Thyroid gland (tissue), 4 donors: Measurements from ENCODE around the gene FTCD. TPM values are rescaled to one million over a fixed set of nuclear protein-coding genes. Genes with fewer than 3 reads are reported as not detected.

ENCODE experiments used
- DNase-seq, 2 donors: peaks; one replicate each; pipeline ENCODE4 v3.0.0-alpha.2; 2019
- H3K27ac ChIP-seq, 3 donors: fragments of 200-600 bp; sonication (generic); 1 replicate in 2 of 3; 2 replicates in 1 of 3; pipeline ENCODE4 v1.5.1; 2016 to 2019; ENCODE audit warnings: mild to moderate bottlenecking in 1 of 3, moderate library complexity in 1 of 3
- H3K27me3 ChIP-seq: fragments of 200-600 bp; sonication (generic); one replicate; pipeline ENCODE4 v1.5.1; 2019
- H3K36me3 ChIP-seq, 2 donors: fragments of 200-600 bp; sonication (generic); one replicate each; pipeline ENCODE4 v1.5.1; 2016 to 2019
- H3K4me1 ChIP-seq, 2 donors: fragments of 200-600 bp; sonication (generic); one replicate each; pipeline ENCODE4 v1.5.1; 2017 to 2019
- H3K4me3 ChIP-seq, 3 donors: fragments of 200-600 bp; sonication (generic); replicated peaks in 1 of 3; 1 replicate in 2 of 3; 2 replicates in 1 of 3; pipeline ENCODE4 v1.5.1; 2016; ENCODE audit warnings: mild to moderate bottlenecking in 1 of 3
- H3K9me3 ChIP-seq: fragments of 200-600 bp; sonication (generic); one replicate; pipeline ENCODE4 v1.5.1; 2017
- POLR2A ChIP-seq, 2 donors: fragments of 450-650 bp; IDR thresholded peaks; one replicate each; pipeline ENCODE4 v1.6.1; 2017; ENCODE audit warnings: antibody characterized with exemption in 2 of 2, mild to moderate bottlenecking in 2 of 2, moderate library complexity in 1 of 2
- WGBS, 2 donors: methylation state at CpG; one replicate each; pipeline ENCODE4 v1.1.5; 2017; 5-methylcytosine and 5-hydroxymethylcytosine counted together
- intact Hi-C: fragments of 100-400 bp; cut with DNase I; formaldehyde crosslinking; loops from one replicate; pipeline ENCODE4 v1.15.1; 2023
- total RNA-seq, 4 donors: library from RNA; depleted of rRNA; stranded (reverse); fragments of >200 nt; gene quantifications; one replicate each; pipeline ENCODE4 v1.2.3, GENCODE V29; 2016
- TF ChIP-seq, protein P1 (sequence below), 6 experiments: fragments of 200-600 bp in 3 of 6; fragments of 450-650 bp in 3 of 6; sonication (generic) in 3 of 6; IDR thresholded peaks; one replicate each; pipeline ENCODE4 v1.5.1; 2016 to 2019; ENCODE audit warnings: antibody characterized with exemption in 6 of 6, mild to moderate bottlenecking in 2 of 6, inconsistent platforms in 1 of 6, moderate library complexity in 1 of 6

FTCD gene
- total RNA-seq, 4 donors from 2014 or later, result 0.78 to 1.2 (median 0.94) TPM; not detected in 1

DNA sequence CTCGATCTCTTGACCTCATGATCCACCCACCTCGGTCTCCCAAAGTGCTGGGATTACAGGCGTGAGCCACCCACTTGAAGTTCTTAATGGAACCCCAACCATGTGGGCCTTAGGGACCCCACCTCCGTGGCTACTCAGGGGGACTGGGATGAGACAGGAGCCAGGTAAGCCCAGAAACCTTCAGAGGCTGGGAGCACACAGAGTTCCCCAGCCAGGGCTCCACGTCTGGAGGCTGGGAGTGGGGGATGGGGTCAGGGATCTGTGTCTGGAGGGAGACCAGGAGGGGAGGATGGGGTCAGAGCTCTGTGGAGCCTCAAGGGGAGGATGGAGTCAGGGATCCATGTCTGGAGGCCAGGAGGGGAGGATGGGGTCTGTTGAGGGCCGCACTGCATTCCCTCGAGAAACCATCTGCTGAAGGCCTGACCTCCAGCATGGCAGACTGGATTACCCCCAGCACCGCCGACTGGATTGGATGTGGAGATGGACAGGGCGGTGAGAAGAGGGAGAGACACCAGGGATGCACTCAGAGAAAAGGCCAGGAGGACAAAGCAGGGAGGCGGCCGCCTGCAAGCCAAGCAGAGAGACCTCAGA lies 2.1 kb upstream of the FTCD start:
- H3K4me3 ChIP-seq, result no peak overlapping the region
- intact Hi-C loops, result no loop called here
- no peak overlapping the region for H3K27ac ChIP-seq
- TF ChIP-seq, protein P1, sequence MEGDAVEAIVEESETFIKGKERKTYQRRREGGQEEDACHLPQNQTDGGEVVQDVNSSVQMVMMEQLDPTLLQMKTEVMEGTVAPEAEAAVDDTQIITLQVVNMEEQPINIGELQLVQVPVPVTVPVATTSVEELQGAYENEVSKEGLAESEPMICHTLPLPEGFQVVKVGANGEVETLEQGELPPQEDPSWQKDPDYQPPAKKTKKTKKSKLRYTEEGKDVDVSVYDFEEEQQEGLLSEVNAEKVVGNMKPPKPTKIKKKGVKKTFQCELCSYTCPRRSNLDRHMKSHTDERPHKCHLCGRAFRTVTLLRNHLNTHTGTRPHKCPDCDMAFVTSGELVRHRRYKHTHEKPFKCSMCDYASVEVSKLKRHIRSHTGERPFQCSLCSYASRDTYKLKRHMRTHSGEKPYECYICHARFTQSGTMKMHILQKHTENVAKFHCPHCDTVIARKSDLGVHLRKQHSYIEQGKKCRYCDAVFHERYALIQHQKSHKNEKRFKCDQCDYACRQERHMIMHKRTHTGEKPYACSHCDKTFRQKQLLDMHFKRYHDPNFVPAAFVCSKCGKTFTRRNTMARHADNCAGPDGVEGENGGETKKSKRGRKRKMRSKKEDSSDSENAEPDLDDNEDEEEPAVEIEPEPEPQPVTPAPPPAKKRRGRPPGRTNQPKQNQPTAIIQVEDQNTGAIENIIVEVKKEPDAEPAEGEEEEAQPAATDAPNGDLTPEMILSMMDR (IDR thresholded peaks at IDR 0.05), result no peak
- TF ChIP-seq POLR2A (IDR thresholded peaks at IDR 0.05), result no peak
- 90 to 94% methylated on average over 12 of the region's 12 CpGs for WGBS, 2 donors
- H3K9me3 ChIP-seq, result no peaks in the 10 kb centered on the region
- DNase-seq, result no peak
- no peaks in the 10 kb centered on the region for H3K36me3 ChIP-seq
- H3K4me1 ChIP-seq, result peaks cover 10 to 11% of the 10 kb centered on the region in 2 donors
- no peaks in the 10 kb centered on the region for H3K27me3 ChIP-seq

DNA sequence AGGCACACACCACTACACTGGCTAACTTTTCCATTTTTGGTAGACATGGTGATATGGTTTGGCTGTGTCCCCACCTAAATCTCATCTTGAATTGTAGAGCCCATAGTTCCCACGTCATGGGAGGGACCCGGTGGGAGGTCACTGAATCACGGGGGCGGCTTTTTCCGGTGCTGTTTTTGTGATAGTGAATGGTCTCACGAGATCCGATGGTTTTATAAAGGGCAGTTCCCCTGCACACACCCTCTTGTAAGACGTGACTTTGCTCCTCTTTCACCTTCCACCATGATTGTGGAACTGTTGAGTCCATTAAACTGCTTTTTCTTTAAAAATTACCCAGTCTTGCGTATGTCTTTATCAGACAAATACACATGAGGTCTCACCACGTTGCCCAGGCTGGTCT lies 1.3 kb upstream of the FTCD start:
- Histone ChIP-seq H3K27me3 (no peaks in the 10 kb centered on the region), H3K4me1 (peaks cover 10 to 11% of the 10 kb centered on the region in 2 donors), H3K27ac (no peak overlapping the region), H3K36me3 (no peaks in the 10 kb centered on the region), H3K9me3 (no peaks in the 10 kb centered on the region), H3K4me3 (no peak overlapping the region)
- TF ChIP-seq POLR2A (IDR thresholded peaks at IDR 0.05), result no peak
- TF ChIP-seq, protein P1 (IDR thresholded peaks at IDR 0.05), result no peak
- 80 to 89% methylated on average over 10 of the region's 10 CpGs for WGBS, 2 donors
- no peak for DNase-seq
- intact Hi-C loops, result no loop called here

DNA sequence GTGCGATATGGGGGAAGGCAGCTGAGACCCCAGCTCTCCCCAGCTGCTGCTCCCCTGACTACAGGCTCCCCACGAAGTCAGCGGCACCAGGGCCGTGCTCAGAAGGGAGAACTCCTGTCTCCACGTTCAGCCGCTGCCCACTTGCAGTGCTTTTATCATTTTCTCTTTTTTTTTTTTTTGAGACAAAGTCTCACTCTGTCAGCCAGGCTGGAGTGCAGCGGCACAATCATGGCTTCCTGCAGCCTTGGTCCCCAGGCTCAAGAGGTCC lies 933 bp upstream of the FTCD start:
- no peaks in the 10 kb centered on the region for H3K9me3 ChIP-seq
- no peak for TF ChIP-seq POLR2A (IDR thresholded peaks at IDR 0.05)
- TF ChIP-seq, protein P1 (IDR thresholded peaks at IDR 0.05), result no peak
- no peaks in the 10 kb centered on the region for H3K36me3 ChIP-seq
- no peak overlapping the region for H3K27ac ChIP-seq
- DNase-seq, result no peak
- intact Hi-C loops, result no loop called here
- no peak overlapping the region for H3K4me3 ChIP-seq
- peaks cover 10 to 11% of the 10 kb centered on the region in 2 donors for H3K4me1 ChIP-seq
- no peaks in the 10 kb centered on the region for H3K27me3 ChIP-seq
- WGBS, 2 donors, result 86 to 92% methylated on average over 7 of the region's 7 CpGs

DNA sequence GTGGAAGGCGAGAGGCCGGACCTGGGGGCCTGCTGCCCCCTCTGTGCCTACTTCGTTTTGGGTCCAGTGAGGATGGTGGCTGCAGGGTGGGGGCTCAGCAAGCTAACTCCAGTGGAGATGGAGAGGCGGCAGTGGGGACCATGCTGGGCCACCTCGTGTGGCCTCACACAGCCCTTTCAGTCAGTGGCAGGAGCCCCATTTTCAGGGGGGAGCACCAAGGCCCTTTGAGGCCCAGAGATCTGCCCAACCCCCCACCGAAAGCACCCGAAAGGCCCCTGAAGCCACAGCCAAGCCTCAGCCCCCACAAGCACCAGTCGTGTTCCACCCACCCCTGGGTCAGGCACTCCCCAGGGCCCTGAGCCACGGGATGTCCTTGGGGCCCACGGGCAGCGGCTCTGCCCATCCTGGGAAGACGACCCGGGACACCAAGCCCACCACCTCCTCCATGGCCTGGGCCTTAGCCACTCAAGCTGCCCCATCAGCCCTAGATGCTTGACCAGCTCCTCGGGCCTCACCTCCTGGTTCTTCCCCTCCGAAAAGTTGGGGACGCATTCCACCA lies 345 bp downstream of the FTCD start:
- no peak overlapping the region for H3K4me3 ChIP-seq
- 84 to 92% methylated on average over 4 to 9 of the region's 16 CpGs for WGBS, 2 donors
- no peaks in the 10 kb centered on the region for H3K36me3 ChIP-seq
- DNase-seq, result no peak
- TF ChIP-seq POLR2A (IDR thresholded peaks at IDR 0.05), result no peak
- TF ChIP-seq, protein P1 (IDR thresholded peaks at IDR 0.05), result no peak
- H3K4me1 ChIP-seq, result peaks cover 10 to 11% of the 10 kb centered on the region in 2 donors
- H3K27me3 ChIP-seq, result no peaks in the 10 kb centered on the region
- H3K27ac ChIP-seq, result no peak overlapping the region
- intact Hi-C loops, result no loop called here
- no peaks in the 10 kb centered on the region for H3K9me3 ChIP-seq

DNA sequence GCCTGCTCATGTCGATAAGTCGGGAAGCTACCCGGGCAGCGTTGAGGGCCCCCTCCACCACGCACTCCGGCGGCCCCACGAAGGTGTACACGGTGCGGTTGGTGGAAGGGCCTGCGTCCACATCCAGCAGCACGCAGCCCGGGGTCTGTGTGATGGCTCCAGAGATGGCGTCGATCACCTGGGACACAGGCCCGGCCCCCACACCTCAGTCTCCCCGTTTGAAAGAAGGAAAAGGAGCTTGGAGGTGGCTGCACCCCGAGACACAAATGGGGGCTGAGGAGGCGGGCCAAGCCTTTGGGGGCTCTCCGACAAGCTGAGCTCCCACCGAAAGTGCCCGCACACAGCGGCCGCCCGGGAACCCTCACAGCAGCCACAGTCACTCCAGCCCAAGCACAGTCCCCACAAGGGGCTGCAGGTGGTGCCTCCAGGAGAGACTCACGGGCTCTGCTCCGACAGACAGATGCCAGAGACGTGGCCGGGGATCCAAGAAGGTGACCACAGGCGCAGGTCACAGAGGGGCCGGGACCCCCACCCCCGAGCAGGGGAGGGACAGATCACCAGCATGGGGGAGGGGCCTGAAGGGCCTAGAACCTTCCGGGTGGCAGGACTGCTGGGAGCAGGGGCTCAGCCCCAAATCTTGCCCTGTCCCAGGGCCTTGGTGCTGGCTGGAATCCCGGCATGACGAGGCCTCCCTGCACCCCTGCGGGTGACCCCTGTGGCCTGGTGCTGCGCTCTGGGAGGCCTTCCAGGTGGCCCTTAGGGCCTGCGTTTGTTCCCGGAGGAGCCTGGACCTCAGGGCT lies 1.0 kb downstream of the FTCD start:
- Histone ChIP-seq H3K4me3 (no peak overlapping the region), H3K4me1 (peaks cover 10 to 11% of the 10 kb centered on the region in 2 donors), H3K27me3 (no peaks in the 10 kb centered on the region), H3K36me3 (no peaks in the 10 kb centered on the region), H3K9me3 (no peaks in the 10 kb centered on the region), H3K27ac (no peak overlapping the region)
- WGBS, 2 donors, result 91 to 97% methylated on average over 23 to 24 of the region's 39 CpGs
- DNase-seq, result no peak
- intact Hi-C loops, result no loop called here
- TF ChIP-seq, protein P1 (IDR thresholded peaks at IDR 0.05), result no peak
- TF ChIP-seq POLR2A (IDR thresholded peaks at IDR 0.05), result no peak
